Endometrial microvascular endothelial cells (primary cell): ENCODE measurements around the gene CYB5A. TPM values are rescaled to one million over a fixed set of nuclear protein-coding genes. Genes with fewer than 3 reads are reported as not detected.

ENCODE experiments used
- in situ Hi-C: cut with HindIII; loops from 2 replicates; pipeline ENCODE4 v1.10.0; 2017; ENCODE audit warnings: low sequenced_read_pairs, low pct_unique_long_range_greater_than_20kb; ENCODE audit errors: inconsistent ontology term
- total RNA-seq: library from RNA; depleted of rRNA; stranded (reverse); fragments of >200 nt; gene quantifications from one replicate; pipeline ENCODE4 v1.2.3, GENCODE V29; 2015; ENCODE audit errors: inconsistent ontology term

Gene CYB5A
- total RNA-seq, 1 donor from 2014 or later: 40.3 TPM

DNA sequence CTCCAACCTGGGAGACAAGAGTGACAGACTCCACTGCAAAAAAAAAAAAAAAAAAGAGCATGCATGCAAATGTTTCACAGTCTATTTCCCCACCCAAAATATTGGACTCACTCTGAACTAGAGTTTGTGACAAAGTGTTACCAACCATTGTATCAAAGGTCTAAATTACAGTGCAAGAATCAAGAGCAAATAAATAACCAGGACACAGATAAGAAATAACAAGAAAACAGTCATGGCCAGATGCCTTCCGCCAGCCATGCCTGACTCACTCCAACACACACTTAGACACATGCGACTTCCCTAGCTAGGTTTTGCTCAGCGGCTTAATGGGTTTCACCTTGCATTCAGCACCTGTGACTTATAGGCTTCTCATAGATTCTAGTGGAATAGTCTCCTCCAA lies 62.8 kb downstream of the CYB5A start:
- in situ Hi-C loops: no loop called here

DNA sequence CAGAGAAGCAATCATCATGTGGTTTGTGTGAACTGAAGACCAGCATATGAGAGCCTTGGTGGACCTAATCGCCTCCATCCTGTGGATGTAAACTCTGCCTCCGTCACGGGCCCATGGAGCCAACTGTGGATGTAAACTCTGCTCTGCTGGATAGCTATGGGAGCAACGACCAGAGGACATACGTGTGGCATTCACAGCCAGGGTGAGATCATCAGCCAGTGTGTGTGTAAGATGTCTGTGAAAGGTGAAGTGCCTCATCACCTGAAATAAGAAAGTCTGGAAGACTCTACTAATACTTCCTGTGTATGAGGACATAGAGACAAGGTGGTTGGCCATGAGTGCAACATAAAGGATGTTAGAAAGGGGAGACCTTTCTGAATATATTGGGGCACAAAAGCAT lies 63.5 kb downstream of the CYB5A start:
- in situ Hi-C loops: no loop called here

DNA sequence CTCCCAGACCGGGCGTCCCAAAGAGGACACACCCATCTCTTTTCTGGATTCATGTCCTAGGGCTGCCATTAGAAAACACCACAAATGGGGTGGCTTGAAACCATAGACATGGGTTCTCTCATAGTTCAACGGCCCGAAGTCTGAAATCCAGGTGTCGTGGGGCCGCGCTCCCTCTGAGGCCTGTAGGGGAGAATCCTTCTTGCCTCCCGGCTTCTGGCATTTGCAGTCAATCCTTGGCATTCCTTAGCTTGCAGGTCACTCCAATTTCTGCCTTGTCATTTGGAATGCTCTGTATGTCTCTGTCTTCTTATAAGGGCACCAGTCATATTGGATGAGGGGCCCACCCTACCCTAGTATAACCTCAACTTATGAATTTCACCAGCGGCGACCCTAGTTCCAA lies 65.1 kb downstream of the CYB5A start:
- in situ Hi-C loops: no loop called here

DNA sequence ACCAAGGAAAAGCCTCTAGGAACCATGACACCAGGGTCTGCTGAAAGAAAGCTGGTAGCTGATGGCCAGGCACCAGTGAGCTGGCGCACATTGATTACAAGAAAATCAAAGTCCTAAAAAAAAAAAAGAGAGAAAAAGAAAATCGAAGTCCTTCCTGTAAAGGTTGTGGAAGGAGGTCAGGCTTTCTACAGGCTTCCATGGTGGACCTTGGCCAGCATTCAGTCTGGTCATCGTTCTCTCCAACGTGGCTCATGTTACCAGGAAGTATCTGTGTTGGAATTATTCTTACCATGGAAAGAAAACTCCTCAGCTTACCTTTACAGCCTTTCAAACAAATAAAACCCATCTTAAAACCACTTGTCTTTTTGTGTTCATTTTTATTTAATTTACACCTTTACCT lies 65.6 kb downstream of the CYB5A start:
- in situ Hi-C loops: no loop called here

DNA sequence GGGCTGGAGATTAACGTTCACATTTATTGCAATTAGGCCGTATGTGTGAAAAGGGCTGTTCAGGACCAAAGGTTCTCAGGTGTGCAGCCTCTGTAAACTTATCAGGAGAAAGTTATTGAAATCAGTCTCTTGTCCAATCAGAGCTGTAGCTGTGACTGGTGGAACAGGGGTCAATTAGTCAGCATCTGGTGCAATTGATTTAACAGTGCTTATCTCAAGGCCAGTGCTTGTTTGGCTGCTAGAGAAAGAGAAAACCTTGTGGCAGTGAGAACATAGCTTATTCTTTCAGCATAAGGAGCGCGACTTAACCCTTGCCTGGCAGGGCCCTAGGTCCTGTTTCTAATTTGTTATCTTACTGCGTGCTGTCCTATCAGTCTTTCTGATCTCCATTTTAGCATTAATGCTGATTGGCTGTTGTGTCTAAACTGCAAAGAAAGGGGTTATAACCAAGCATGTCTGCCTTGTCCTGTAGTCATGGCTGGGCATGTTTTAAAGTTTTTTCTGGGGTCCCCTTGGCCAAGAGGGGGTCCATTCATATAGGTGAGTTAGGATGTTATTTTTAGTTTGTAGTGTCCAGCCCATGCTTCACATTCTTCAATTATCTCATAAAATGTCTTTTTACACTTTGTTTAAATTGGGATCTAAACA lies 66.4 kb downstream of the CYB5A start:
- in situ Hi-C loops: no loop called here

DNA sequence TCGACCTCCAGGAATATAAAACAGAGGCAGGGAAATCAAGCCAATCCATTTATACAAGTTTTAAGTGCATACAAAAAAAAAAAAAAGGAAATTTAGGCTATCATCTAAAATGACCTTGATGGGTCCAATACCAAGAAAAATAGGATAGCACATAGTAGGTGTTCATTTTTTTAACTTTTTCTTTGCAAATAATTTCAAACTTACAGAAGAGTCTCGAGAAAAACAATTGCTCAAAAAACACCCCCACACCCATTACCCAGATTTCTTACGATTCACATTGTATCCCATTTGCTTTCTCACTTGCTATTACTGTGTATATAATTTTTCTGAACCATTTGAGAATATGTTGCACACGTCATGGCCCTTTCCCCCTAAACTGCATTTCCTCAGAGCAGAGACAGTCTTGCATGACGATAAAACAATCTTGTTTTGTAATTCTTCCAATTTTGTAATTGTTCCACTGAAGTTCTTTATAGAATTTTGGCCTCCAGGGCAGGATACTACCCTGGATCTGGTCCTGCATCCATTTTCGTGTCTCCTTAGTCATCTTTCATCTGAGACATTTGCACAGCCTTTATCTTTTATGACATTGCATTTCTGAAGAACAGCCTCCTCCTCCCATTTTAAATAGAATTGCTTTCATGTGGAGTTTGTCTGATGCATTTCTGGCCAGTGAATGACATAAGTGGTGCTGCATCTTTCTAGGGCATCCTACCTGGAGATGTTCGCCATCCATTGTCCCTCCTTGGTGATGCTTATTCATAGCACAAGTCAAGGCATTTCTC lies 68.9 kb downstream of the CYB5A start:
- in situ Hi-C loops: no loop called here

DNA sequence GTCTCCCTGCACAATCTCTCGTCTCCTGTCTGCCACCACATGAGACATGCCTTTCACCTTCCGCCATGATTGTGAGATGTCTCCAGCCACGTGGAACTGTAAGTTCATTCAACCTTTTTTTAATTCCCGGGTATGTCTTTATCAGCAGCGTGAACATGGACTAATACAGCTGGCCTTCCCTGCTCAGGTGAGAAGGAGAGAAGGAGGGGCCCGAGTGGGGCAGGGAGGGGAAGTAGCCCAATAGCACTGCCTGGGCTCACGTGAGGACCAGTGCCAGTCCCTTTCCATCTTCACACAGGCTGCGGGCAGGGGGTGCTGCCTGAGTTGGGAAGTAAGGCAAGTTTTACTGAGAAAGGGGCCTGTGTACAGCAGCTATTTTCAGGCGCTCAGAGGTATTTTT lies 70.7 kb downstream of the CYB5A start:
- in situ Hi-C loops: no loop called here

DNA sequence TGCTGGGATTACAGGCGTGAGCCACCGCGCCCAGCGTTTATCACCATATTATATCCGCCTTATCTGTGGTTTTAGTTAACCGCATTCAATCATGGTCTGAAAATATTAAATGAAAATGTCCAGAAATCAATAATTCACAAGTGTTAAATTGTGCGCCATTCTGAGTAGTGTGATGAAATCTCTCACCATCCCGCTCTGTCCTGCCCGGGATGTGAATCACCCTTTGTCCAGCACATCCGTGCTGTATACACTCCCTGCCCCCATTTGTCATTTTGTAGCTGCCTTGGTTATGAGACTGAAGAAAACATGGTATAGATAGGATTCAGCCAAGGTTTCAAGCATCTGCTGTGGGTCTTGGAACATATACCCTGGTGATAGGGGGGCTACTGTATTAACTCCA lies 72.7 kb downstream of the CYB5A start:
- in situ Hi-C loops: no loop called here

DNA sequence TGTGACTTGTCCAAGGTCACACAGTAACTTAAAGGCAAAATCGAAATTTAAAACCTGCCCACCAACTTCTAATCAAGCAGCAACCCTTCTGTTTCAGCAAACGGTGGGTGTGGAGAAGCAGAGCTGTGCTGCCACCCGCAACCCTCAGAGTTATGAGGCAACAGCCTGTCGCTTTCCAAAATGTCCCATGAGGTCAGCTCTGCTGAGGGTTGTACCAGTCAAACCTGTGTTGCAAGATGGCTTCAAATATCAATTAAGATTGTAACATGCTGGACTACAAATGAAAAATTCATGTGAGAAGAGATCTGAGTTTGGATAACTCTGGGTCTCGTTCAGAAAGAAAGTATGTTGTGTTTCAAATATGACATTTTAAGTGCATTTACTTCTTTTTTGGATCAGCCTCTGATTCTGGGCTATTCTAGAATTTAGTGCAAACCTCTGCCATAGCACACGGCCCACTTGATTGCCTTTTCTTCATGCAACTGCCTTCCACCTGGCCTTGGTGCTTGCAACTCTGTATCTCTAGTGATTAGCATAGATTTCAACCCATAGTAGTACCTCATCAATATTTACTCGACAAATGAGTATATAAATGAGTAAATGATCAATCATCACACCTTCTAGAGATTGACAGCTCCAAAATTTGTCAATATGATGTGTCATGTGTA lies 74.2 kb downstream of the CYB5A start:
- in situ Hi-C loops: no loop called here

DNA sequence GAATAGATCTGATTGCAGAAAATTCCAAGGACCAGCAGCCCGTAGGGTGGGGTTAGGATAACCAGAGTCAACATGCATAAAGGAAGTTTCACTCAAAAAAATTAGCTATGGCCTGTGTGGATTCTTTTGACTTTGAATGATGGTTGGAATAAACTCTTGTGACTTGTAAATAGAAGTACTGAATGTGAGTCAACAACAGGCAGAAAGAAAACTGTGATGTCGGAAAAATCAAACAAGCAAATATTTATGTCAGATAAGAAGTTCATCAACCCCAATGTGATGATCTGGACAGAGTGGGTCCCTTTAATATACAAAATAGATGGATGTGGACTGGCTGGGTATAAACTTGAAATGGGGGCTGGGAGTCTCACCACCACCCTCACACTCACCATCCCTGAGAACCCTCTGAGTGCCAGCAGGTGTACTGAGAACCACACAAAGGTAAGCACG lies 75.1 kb downstream of the CYB5A start:
- in situ Hi-C loops: no loop called here

DNA sequence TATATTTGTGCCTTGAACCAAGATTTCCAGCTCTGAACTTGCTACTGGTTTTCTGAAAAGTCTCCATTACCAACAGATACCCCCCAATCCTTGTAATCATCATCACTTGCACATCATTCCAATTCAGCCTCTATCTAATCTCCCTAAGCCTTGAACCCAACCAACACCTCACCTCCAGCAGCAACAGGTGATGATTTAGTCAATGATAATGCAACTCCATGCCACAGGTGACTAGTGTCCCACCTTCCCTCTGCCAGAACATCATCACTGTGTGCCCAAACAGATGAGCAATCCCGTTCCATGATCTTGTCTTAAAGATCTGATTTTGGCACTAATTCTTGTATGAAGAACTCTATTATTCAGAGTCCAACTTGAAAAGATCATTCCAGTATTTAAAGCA lies 75.9 kb downstream of the CYB5A start:
- in situ Hi-C loops: no loop called here

DNA sequence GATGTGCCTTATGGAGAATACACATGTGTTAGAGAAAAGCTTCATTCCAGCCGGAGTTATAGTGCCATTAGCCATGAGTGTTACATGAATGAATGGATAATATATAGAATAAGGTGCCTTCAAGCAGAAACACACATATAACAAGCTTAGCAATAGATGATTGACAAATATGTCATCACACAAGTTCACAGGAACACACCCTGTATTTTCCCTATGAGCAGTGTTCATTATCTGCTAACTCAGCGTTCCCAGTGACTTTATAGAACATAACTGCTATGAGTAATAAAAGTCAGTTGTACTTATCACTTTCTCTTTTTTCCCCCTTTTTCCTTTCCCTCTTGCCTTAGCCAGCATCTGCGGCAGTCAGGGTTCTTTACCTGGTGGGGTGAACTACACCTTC lies 78.3 kb downstream of the CYB5A start:
- in situ Hi-C loops: no loop called here

DNA sequence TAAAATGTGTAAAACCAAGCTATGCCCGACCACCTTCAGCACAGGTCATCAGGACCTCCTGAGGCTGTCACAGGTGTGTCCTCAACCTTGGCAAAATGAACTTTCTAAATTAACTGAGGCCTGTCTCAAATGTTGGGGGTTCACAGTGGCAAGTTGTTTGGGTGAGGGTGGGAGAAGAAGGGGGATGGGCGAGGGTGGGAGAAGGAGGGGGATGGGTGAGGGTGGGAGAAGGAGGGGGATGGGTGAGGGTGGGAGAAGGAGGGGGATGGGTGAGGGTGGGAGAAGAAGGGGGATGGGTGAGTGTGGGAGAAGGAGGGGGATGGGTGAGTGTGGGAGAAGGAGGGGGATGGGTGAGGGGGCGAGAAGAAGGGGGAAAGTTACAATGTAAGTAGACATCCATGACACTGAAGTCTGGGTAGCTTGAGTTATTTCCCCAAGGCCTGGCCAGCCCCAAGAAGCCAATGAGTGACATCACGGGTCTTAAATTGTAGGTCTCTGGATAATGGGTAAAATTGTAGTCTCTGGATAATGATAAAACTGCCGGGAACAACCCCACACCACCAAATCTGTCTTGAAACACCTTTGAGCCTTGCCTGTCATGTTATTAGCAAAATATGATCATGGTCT lies 87.1 kb downstream of the CYB5A start:
- in situ Hi-C loops: no loop called here

DNA sequence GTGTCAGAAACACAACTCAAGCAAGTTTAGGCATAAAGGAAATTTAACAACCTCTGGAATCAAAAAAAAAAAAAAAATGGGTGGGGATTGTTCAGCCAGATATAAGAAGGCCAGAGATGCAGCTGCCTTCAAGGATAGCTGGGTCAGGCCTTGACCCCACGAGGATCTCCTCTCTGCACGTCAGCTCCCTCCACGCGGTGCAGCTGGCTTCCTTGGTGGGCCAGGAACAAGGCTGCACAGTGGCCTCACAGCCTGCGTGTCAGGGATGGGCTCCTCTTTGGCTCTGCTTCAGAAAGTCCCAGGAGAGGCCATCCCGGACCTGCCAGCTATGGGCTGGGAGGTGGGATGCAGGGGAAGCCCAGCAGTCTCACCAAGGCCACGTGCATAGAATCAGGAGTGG lies 88.0 kb downstream of the CYB5A start:
- in situ Hi-C loops: no loop called here

Other genes with a start within 250 kb of the CYB5A start
- gene FBXO15, start 144.1 kb downstream of the CYB5A start, total RNA-seq: not detected
- 48.5 TPM for gene TIMM21, start 143.4 kb downstream of the CYB5A start, total RNA-seq
- gene C18orf63, start 23.9 kb upstream of the CYB5A start, total RNA-seq: not detected
- not detected for gene DIPK1C, start 165.3 kb upstream of the CYB5A start, total RNA-seq
- gene CNDP2, start 204.4 kb upstream of the CYB5A start, total RNA-seq: 157 TPM
- not detected for gene CNDP1, start 242.5 kb upstream of the CYB5A start, total RNA-seq